ENCODE results near the gene MTPN. TPM values are rescaled to one million over a fixed set of nuclear protein-coding genes. Genes with fewer than 3 reads are reported as not detected.

Gene MTPN
- total RNA-seq, 4 donors from 2014 or later: 51.8 to 81.7 (median 79.1) TPM

DNA sequence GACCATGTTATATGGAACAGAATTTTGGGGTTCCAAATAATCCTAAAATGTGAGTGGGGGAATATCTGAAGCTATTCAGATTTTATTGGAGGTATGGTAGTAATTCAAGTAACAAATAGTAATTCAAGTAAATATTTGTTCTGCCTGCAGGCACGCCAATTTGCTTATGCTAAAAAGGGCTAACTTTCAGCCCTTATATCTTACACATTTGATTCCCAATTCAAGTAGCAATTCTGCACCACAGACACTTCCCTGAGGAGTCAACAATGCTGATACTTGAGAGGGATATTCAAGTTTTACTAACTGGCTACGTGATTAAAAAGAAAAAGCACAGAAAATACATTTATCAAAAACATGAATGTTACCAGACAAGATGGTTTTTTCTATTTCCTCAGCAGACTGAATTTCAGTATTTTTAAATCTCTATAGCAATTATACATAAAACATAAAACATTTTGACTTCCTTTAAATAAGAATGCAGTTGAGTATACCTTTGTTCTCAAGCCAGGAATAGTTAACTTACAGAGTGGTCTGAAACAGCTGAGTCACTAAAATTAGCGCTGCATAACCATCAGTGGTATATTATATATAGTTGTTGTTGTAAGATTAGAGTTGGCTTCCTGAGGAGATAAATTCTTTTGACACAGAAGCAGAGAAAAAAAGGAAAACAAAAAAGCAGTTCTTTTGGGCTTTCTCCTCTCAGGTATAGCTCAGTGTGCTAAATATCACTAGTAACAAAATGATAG, 33.9 kb downstream of the MTPN start:
- TF ChIP-seq POLR2A (IDR thresholded peaks at IDR 0.05): no peak
- TF ChIP-seq EP300 (IDR thresholded peaks at IDR 0.05): no peak
- no peak for TF ChIP-seq POLR2AphosphoS5 (IDR thresholded peaks at IDR 0.05)
- TF ChIP-seq, protein P1, sequence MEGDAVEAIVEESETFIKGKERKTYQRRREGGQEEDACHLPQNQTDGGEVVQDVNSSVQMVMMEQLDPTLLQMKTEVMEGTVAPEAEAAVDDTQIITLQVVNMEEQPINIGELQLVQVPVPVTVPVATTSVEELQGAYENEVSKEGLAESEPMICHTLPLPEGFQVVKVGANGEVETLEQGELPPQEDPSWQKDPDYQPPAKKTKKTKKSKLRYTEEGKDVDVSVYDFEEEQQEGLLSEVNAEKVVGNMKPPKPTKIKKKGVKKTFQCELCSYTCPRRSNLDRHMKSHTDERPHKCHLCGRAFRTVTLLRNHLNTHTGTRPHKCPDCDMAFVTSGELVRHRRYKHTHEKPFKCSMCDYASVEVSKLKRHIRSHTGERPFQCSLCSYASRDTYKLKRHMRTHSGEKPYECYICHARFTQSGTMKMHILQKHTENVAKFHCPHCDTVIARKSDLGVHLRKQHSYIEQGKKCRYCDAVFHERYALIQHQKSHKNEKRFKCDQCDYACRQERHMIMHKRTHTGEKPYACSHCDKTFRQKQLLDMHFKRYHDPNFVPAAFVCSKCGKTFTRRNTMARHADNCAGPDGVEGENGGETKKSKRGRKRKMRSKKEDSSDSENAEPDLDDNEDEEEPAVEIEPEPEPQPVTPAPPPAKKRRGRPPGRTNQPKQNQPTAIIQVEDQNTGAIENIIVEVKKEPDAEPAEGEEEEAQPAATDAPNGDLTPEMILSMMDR (IDR thresholded peaks at IDR 0.05): no peak
- Histone ChIP-seq H3K9me3 (no peaks in the 10 kb centered on the region), H3K4me3 (no peak overlapping the region), H3K4me1 (peaks cover 9% of the 10 kb centered on the region), H3K27ac (no peak overlapping the region), H3K36me3 (peaks cover 10% of the 10 kb centered on the region), H3K27me3 (no peaks in the 10 kb centered on the region)
- WGBS: 76% methylated on average over 3 of the region's 3 CpGs
- no peak for DNase-seq (ENCODE audit: low spot score in 2 of 2)

DNA sequence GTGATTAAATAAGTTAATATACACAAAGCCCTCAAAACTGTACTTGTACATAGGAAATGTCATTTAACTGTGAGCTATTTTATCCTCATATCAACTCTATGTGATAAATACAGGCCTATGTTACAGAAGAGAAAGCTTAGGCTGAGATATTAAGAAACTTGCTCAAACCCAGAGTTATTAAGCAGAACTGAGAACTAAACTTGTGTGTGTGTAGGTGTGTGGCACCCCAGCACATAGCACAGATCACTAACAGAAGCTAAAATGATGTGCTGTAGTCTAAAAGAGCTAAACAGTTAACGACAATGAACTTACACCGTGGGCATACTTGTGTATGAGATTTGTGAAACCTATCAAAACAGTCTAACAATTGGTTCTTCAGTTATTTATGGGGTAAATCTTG, 34.5 kb downstream of the MTPN start:
- no peak for DNase-seq (ENCODE audit: low spot score in 2 of 2)
- WGBS: 92% methylated on average over 2 of the region's 2 CpGs
- Histone ChIP-seq H3K27ac (no peak overlapping the region), H3K9me3 (no peaks in the 10 kb centered on the region), H3K27me3 (no peaks in the 10 kb centered on the region), H3K4me1 (peaks cover 10% of the 10 kb centered on the region), H3K36me3 (peaks cover 10% of the 10 kb centered on the region), H3K4me3 (no peak overlapping the region)
- no peak for TF ChIP-seq POLR2A (IDR thresholded peaks at IDR 0.05)
- no peak for TF ChIP-seq POLR2AphosphoS5 (IDR thresholded peaks at IDR 0.05)
- no peak for TF ChIP-seq EP300 (IDR thresholded peaks at IDR 0.05)
- TF ChIP-seq, protein P1 (IDR thresholded peaks at IDR 0.05): no peak

DNA sequence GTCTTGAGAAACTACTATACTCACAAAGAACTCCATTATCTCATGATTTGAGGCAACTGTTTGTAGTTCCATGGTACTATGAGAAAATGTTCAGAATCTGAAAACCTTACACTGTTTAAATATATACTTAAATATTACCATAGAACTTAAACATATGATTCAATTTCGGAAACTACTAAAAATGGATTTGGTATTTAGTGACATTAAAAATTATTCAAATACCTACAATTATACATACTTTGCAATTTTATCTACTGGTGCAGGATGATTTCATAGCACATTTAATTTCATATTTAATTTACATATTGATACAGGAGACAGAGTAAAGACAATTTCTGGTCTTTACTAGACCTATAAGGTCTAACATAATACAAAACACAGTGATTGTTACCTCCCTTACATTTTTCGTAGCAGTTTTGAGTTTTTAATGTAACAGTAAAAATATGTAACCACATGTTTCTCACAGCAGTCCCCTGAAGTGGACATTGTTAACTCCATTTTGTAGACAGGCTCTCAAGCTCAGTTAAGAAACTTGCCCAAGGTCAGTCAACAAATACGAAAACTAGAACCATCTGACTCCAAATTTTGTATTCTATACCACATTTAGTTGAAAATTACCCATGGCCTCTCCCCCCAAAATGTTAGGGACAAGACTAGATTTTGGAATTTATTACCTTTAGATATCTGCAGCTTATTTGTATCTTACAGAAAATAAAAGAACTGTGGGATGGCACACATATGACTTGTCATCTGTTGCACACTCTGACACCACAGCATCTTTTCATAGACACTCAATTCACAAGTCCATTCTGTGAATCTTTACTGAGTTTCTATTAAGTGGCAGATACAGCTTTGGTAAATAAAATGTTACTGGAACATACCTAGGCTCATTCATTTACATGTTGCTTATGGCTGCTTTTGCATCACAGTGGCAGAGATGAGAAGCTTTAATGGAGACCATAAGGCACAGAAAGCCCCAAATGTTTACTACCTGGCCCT, 36.8 kb downstream of the MTPN start:
- DNase-seq (ENCODE audit: low spot score in 2 of 2): no peak
- no peak overlapping the region for H3K4me3 ChIP-seq
- H3K27ac ChIP-seq: no peak overlapping the region
- H3K9me3 ChIP-seq: no peaks in the 10 kb centered on the region
- H3K36me3 ChIP-seq: no peaks in the 10 kb centered on the region
- H3K4me1 ChIP-seq: peaks cover 21% of the 10 kb centered on the region
- 96% methylated on average over 3 of the region's 3 CpGs for WGBS
- H3K27me3 ChIP-seq: no peaks in the 10 kb centered on the region
- TF ChIP-seq POLR2A (IDR thresholded peaks at IDR 0.05) (no peak), EP300 (IDR thresholded peaks at IDR 0.05) (no peak), POLR2AphosphoS5 (IDR thresholded peaks at IDR 0.05) (no peak)
- TF ChIP-seq, protein P1 (IDR thresholded peaks at IDR 0.05): no peak

DNA sequence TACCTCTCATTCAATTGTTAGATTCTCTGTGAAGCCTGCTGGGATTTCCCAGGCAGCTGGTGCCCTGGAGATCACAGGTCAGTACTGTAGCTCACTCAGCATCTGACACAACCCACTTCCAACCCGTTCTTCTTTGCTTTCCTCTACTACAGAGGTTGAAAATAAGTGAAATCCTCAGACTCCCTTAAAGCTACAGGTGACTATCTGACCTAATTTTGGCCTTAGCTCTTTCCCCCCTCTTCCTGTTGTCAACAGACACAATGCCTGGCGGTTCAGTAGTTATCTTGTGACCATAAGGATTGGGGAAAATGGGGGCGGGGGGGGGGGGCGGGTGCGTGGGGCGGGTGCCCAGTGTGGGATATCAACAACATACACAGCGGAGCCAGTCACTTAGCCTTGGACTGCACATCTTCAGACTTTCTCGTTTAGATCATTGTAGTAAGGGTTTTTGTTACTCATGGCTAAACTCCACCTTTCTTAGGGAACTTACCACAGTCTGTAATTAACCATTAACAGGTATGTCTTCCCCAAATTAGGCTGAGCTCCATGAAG, 37.8 kb downstream of the MTPN start:
- DNase-seq (ENCODE audit: low spot score in 2 of 2): no peak
- no peak overlapping the region for H3K4me3 ChIP-seq
- WGBS: 73% methylated on average over 8 of the region's 8 CpGs
- TF ChIP-seq, protein P1 (IDR thresholded peaks at IDR 0.05): no peak
- TF ChIP-seq EP300 (IDR thresholded peaks at IDR 0.05): no peak
- no peaks in the 10 kb centered on the region for H3K27me3 ChIP-seq
- no peak overlapping the region for H3K27ac ChIP-seq
- H3K36me3 ChIP-seq: no peaks in the 10 kb centered on the region
- no peaks in the 10 kb centered on the region for H3K9me3 ChIP-seq
- peaks cover 21% of the 10 kb centered on the region for H3K4me1 ChIP-seq

DNA sequence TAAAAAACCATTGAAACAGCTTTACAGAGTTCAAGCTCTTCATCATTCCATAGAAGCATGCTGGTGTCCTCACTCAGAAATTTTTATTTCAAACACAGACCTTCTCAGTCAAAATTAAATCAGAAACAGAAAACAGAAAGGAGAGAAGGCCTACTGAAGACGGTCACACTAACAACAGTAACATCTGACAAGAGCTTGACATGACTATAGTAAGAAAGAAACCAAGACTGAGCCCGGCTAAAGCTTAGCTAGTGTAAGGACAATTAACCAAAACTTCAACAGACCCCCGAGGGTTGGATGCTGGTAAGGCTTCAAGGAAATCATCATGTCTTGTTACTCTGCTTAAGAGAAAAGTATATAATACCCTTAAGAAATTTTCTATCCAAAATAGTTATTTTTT, 38.6 kb downstream of the MTPN start:
- H3K4me3 ChIP-seq: no peak overlapping the region
- no peaks in the 10 kb centered on the region for H3K27me3 ChIP-seq
- TF ChIP-seq EP300 (IDR thresholded peaks at IDR 0.05) (no peak), POLR2AphosphoS5 (IDR thresholded peaks at IDR 0.05) (no peak), POLR2A (IDR thresholded peaks at IDR 0.05) (no peak)
- TF ChIP-seq, protein P1 (IDR thresholded peaks at IDR 0.05): no peak
- no peak overlapping the region for H3K27ac ChIP-seq
- no peak for DNase-seq (ENCODE audit: low spot score in 2 of 2)
- H3K4me1 ChIP-seq: peaks cover 21% of the 10 kb centered on the region
- H3K9me3 ChIP-seq: no peaks in the 10 kb centered on the region
- no peaks in the 10 kb centered on the region for H3K36me3 ChIP-seq
- WGBS: 78% methylated on average over 3 of the region's 3 CpGs
